Neuronal stem cell (in vitro differentiated cells): Measurements from ENCODE around the gene VPS9D1.
A peak's percentile ranks its signal among the peaks of the same experiment; 100 is the strongest.

Experiments
- DNase-seq: peaks from one replicate; pipeline ENCODE4 v3.0.0-alpha.2; 2013; ENCODE audit warnings: low spot score
- H2AFZ ChIP-seq: one replicate; pipeline ENCODE4 v1.6.1; 2013; ENCODE audit warnings: mild to moderate bottlenecking, low read length, inconsistent platforms
- H2AK5ac ChIP-seq: 2 replicates; pipeline ENCODE4 v1.6.1; 2013; ENCODE audit warnings: low read depth, mild to moderate bottlenecking, inconsistent platforms, low read length, moderate library complexity, mixed read lengths
- H2BK120ac ChIP-seq: 2 replicates; pipeline ENCODE4 v1.6.1; 2013; ENCODE audit warnings: low read depth, mild to moderate bottlenecking, inconsistent platforms, low read length, moderate library complexity, mixed read lengths
- H2BK12ac ChIP-seq: one replicate; pipeline ENCODE4 v1.6.1; 2013; ENCODE audit warnings: low read length, inconsistent platforms
- H2BK15ac ChIP-seq: 2 replicates; pipeline ENCODE4 v1.6.1; 2013; ENCODE audit warnings: mild to moderate bottlenecking, low read length, inconsistent platforms, mixed read lengths
- H2BK5ac ChIP-seq: one replicate; pipeline ENCODE4 v1.6.1; 2013; ENCODE audit warnings: inconsistent platforms, mild to moderate bottlenecking, low read length, moderate library complexity
- H3K14ac ChIP-seq: one replicate; pipeline ENCODE4 v1.6.1; 2013; ENCODE audit warnings: low read length, inconsistent platforms
- H3K18ac ChIP-seq: 2 replicates; pipeline ENCODE4 v1.6.1; 2013; ENCODE audit warnings: low read length, inconsistent platforms
- H3K23ac ChIP-seq: 2 replicates; pipeline ENCODE4 v1.6.1; 2013; ENCODE audit warnings: low read depth, mild to moderate bottlenecking, mixed read lengths, low read length, inconsistent platforms; ENCODE audit not compliant: poor library complexity
- H3K27ac ChIP-seq: replicated peaks from 3 replicates; pipeline ENCODE4 v1.5.1; 2013; ENCODE audit warnings: low read length, inconsistent platforms
- H3K27me3 ChIP-seq, 3 experiments: 2 replicates each; pipeline ENCODE4 v1.6.1; 2013; ENCODE audit warnings: low read length in 3 of 3, mild to moderate bottlenecking in 2 of 3, inconsistent platforms in 1 of 3, low read depth in 1 of 3, mixed read lengths in 1 of 3, moderate library complexity in 1 of 3; ENCODE audit not compliant: control insufficient read depth in 3 of 3, insufficient read depth in 3 of 3
- H3K36me3 ChIP-seq, 2 donors: replicated peaks in 1 of 2; 2 replicates each; pipeline ENCODE4 v1.6.1; 2013; ENCODE audit warnings: low read length in 2 of 2; ENCODE audit not compliant: control insufficient read depth in 2 of 2, insufficient read depth in 2 of 2
- H3K4ac ChIP-seq: 2 replicates; pipeline ENCODE4 v1.6.1; 2013; ENCODE audit warnings: inconsistent platforms, mild to moderate bottlenecking, low read length, moderate library complexity
- H3K4me1 ChIP-seq, 2 donors: 1 replicate in 1 of 2; 2 replicates in 1 of 2; pipeline ENCODE4 v1.6.1; 2013; ENCODE audit warnings: low read length in 2 of 2, low read depth in 1 of 2; ENCODE audit not compliant: control insufficient read depth in 2 of 2, insufficient read depth in 1 of 2
- H3K4me2 ChIP-seq: one replicate; pipeline ENCODE4 v1.6.1; 2013; ENCODE audit warnings: mild to moderate bottlenecking, low read length, inconsistent platforms; ENCODE audit not compliant: insufficient read depth, poor library complexity, severe bottlenecking
- H3K4me3 ChIP-seq, 2 donors: 2 replicates each; pipeline ENCODE4 v1.5.1; 2013; ENCODE audit warnings: low read length in 2 of 2, mild to moderate bottlenecking in 2 of 2, inconsistent platforms in 1 of 2, moderate library complexity in 1 of 2
- H3K79me1 ChIP-seq: one replicate; pipeline ENCODE4 v1.6.1; 2013; ENCODE audit warnings: low read depth, mild to moderate bottlenecking, inconsistent platforms, low read length, moderate library complexity
- H3K9ac ChIP-seq: one replicate; pipeline ENCODE4 v1.6.1; 2013; ENCODE audit warnings: mild to moderate bottlenecking, low read depth, low read length, inconsistent platforms; ENCODE audit not compliant: poor library complexity
- H3K9me3 ChIP-seq, 2 donors: replicated peaks in 1 of 2; 2 replicates each; pipeline versions ENCODE3 to v1.6.1; 2013; ENCODE audit warnings: low read length in 2 of 2, mild to moderate bottlenecking in 2 of 2, inconsistent platforms in 1 of 2, low read depth in 1 of 2, mixed read lengths in 1 of 2, moderate library complexity in 1 of 2; ENCODE audit not compliant: control insufficient read depth in 2 of 2, insufficient read depth in 1 of 2
- H4K8ac ChIP-seq: one replicate; pipeline ENCODE4 v1.6.1; 2013; ENCODE audit warnings: low read depth, mild to moderate bottlenecking, inconsistent platforms, low read length, moderate library complexity
- H4K91ac ChIP-seq: one replicate; pipeline ENCODE4 v1.6.1; 2013; ENCODE audit warnings: low read length, low read depth, mild to moderate bottlenecking, inconsistent platforms; ENCODE audit not compliant: poor library complexity
- WGBS, 2 donors: extraction: QIAGEN DNeasy Blood & Tissue Kit; methylation state at CpG; one replicate each; pipeline ENCODE4 v1.1.7; 2013; ENCODE audit warnings: missing lambda C conversion rate in 2 of 2, mixed read lengths in 1 of 2; ENCODE audit not compliant: insufficient read length in 2 of 2, insufficient replicate concordance in 1 of 2; ENCODE audit errors: extremely low coverage in 2 of 2; 5-methylcytosine and 5-hydroxymethylcytosine counted together

VPS9D1 gene

GRCh38 chr16:89711601-89712273 is 9.0 kb downstream of the VPS9D1 start:
- H2BK15ac ChIP-seq: peak overlapping the region; percentile 81
- peaks cover 0 to 4% of the 10 kb centered on the region in 2 donors for H3K36me3 ChIP-seq
- peak overlapping the region; percentile 88 for H3K9ac ChIP-seq
- no peak overlapping the region for H3K27ac ChIP-seq
- H3K79me1 ChIP-seq: no peaks in the 10 kb centered on the region
- no peaks in the 10 kb centered on the region for H3K27me3 ChIP-seq
- H2BK120ac ChIP-seq: no peak overlapping the region
- peak overlapping the region; percentile 90 for H3K14ac ChIP-seq
- H3K4ac ChIP-seq: no peak overlapping the region
- peak overlapping the region in 1 of 2 donors; percentile 83 for H3K4me3 ChIP-seq
- peak overlapping the region; percentile 91 for H3K4me2 ChIP-seq
- H2AFZ ChIP-seq: no peak overlapping the region
- no peak overlapping the region for H4K91ac ChIP-seq
- peak overlapping the region; percentile 92 for H2AK5ac ChIP-seq
- no peak overlapping the region for H4K8ac ChIP-seq
- peaks cover 0 to 2% of the 10 kb centered on the region in 2 donors for H3K9me3 ChIP-seq
- H3K23ac ChIP-seq: peak overlapping the region; percentile 85
- H3K18ac ChIP-seq: peak overlapping the region; percentile 96
- DNase-seq: no peak
- no CpG with 5 or more reads among the region's 48 CpGs for WGBS, 2 donors
- peaks cover 0 to 11% of the 10 kb centered on the region in 2 donors for H3K4me1 ChIP-seq
- H2BK12ac ChIP-seq: no peak overlapping the region
- H2BK5ac ChIP-seq: peak overlapping the region; percentile 2

- H2AFZ ChIP-seq: no peak overlapping the region
- peak overlapping the region; percentile 5 for H2BK15ac ChIP-seq
- peaks cover 2 to 13% of the 10 kb centered on the region in 2 donors for H3K4me1 ChIP-seq
- DNase-seq: no peak
- H3K4me2 ChIP-seq: no peak overlapping the region
- H2BK120ac ChIP-seq: no peak overlapping the region
- H4K91ac ChIP-seq: no peak overlapping the region
- no peak overlapping the region for H3K4ac ChIP-seq
- no peak overlapping the region for H2BK12ac ChIP-seq
- H3K36me3 ChIP-seq: peaks cover 0 to 4% of the 10 kb centered on the region in 2 donors
- H3K9ac ChIP-seq: no peak overlapping the region
- WGBS, 2 donors: no CpG with 5 or more reads among the region's 63 CpGs
- H3K27ac ChIP-seq: peak overlapping the region; percentile 4
- no peak overlapping the region for H4K8ac ChIP-seq
- peaks cover 0 to 2% of the 10 kb centered on the region in 2 donors for H3K9me3 ChIP-seq
- no peak overlapping the region for H2BK5ac ChIP-seq
- no peaks in the 10 kb centered on the region for H3K79me1 ChIP-seq
- peak overlapping the region; percentile 63 for H3K14ac ChIP-seq
- peak overlapping the region; percentile 97 for H2AK5ac ChIP-seq
- H3K27me3 ChIP-seq: no peaks in the 10 kb centered on the region
- H3K4me3 ChIP-seq: no peak overlapping the region
- peak overlapping the region; percentile 92 for H3K18ac ChIP-seq
- no peak overlapping the region for H3K23ac ChIP-seq
These were observed 9.8 kb downstream of the VPS9D1 start for GRCh38 chr16:89710709-89711564.

- H2BK12ac ChIP-seq: no peak overlapping the region
- WGBS, 2 donors: no CpG with 5 or more reads among the region's 19 CpGs
These were observed 10.8 kb downstream of the VPS9D1 start for GRCh38 chr16:89709716-89710432.

More at GRCh38 chr16:89709716-89710432, 10.8 kb downstream of the VPS9D1 start:
- Histone ChIP-seq H3K79me1 (peaks cover 2% of the 10 kb centered on the region), H3K27ac (peak overlapping the region; percentile 22), H4K91ac (no peak overlapping the region), H3K27me3 (peaks cover 0 to 2% (median 0%) of the 10 kb centered on the region in 3 experiments), H4K8ac (no peak overlapping the region), H2BK120ac (no peak overlapping the region), H2BK15ac (peak overlapping the region; percentile 75), H3K14ac (peak overlapping the region; percentile 38), H3K4ac (no peak overlapping the region), H3K4me3 (no peak overlapping the region), H3K9me3 (peaks cover 0 to 2% of the 10 kb centered on the region in 2 donors), H2BK5ac (peak overlapping the region; percentile 48), H2AK5ac (peak overlapping the region; percentile 90), H3K4me2 (no peak overlapping the region), H3K4me1 (peaks cover 2 to 13% of the 10 kb centered on the region in 2 donors), H3K18ac (peak overlapping the region; percentile 17), H3K36me3 (peaks cover 0 to 4% of the 10 kb centered on the region in 2 donors), H3K23ac (peak overlapping the region; percentile 17), H3K9ac (peak overlapping the region; percentile 55), H2AFZ (no peak overlapping the region)
- no peak for DNase-seq
